ENCODE data around the gene CNPPD1. TPM values are rescaled to one million over a fixed set of nuclear protein-coding genes. Genes with fewer than 3 reads are reported as not detected.
A peak's percentile ranks its signal among the peaks of the same experiment; 100 is the strongest.

Gene CNPPD1
- total RNA-seq, 1 donor from 2014 or later = 32.2 TPM

DNA sequence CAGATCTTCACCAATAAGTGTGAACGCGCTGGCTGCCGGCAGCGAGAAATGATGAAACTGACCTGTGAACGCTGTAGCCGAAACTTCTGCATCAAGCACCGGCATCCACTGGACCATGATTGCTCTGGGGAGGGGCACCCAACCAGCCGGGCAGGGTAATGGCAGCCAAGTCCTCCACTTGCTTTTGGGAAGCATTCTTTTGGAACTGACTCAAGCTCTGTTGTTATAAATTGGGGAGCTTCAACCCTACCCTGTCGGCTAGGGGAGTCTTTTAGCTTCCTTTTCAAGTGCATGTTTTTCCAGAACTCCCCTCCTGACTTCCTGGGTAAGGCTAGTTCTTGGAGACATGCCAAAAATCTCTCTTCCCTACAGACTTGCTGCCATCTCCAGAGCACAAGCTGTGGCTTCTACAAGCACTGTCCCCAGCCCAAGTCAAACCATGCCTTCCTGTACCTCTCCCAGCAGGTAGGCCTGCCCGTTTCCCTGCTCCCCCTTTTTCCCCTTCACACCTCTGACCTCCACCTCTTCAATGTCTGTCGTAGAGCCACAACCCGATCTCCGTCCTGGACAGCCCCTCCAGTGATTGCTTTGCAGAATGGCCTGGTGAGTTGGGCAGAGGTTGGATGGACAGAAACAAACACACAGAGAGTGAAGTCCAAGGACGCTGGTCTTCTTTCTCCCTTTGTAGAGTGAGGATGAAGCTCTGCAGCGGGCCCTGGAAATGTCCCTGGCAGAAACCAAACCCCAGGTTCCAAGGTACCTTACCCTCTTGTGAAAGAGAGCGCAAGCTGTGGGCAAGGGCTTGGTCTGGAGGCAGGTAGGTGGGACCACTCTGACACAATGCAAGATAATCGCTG is 31.4 kb upstream of the CNPPD1 start:
- intact Hi-C loops (cut with DNase I) = no loop called here
- Histone ChIP-seq H3K4me1 (peaks cover 22% of the 10 kb centered on the region), H3K27me3 (no peaks in the 10 kb centered on the region), H3K27ac (peak overlapping the region; percentile 97), H3K4me3 (peak overlapping the region; percentile 63 to 79), H3K9me3 (no peaks in the 10 kb centered on the region), H3K36me3 (peaks cover 0 to 23% of the 10 kb centered on the region in 2 donors)
- peak in 1 of 2 donors; percentile 89 for DNase-seq (ENCODE audit: extremely low spot score in 2 of 2)
- TF ChIP-seq POLR2AphosphoS5 (IDR thresholded peaks at IDR 0.05; ENCODE audit: insufficient read depth in 1 of 2, low read depth in 1 of 2) (no peak), POLR2A (IDR thresholded peaks at IDR 0.05) (no peak), CTCF (IDR thresholded peaks at IDR 0.05) (no peak)

- no peaks in the 10 kb centered on the region for H3K27me3 ChIP-seq
- no peak for DNase-seq (ENCODE audit: extremely low spot score in 2 of 2)
- H3K4me3 ChIP-seq = peak overlapping the region; percentile 63 to 79
- H3K27ac ChIP-seq = peak overlapping the region; percentile 97
- H3K9me3 ChIP-seq = no peaks in the 10 kb centered on the region
- TF ChIP-seq POLR2AphosphoS5 (IDR thresholded peaks at IDR 0.05; ENCODE audit: insufficient read depth in 1 of 2, low read depth in 1 of 2) = no peak
- no peak for TF ChIP-seq CTCF (IDR thresholded peaks at IDR 0.05)
- no peak for TF ChIP-seq POLR2A (IDR thresholded peaks at IDR 0.05)
- intact Hi-C loops (cut with DNase I) = no loop called here
- H3K36me3 ChIP-seq = peaks cover 0 to 14% of the 10 kb centered on the region in 2 donors
- H3K4me1 ChIP-seq = peaks cover 22% of the 10 kb centered on the region
Observed at GRCh38 chr2:219207134-219207883, 30.6 kb upstream of the CNPPD1 start.

GRCh38 chr2:219206328-219207133 is 29.8 kb upstream of the CNPPD1 start, which contains the start of gene ZFAND2B:
Gene ZFAND2B (plus strand): TSS chr2:219206782. CDS start chr2:219206988, 206 bp downstream.
- peak within 1 kb of the TSS; percentile 63 to 79 for H3K4me3 ChIP-seq
- intact Hi-C loops (cut with DNase I) = no loop called here
- H3K4me1 ChIP-seq = peaks cover 22% of the 10 kb centered on the region
- no peaks in the 10 kb centered on the region for H3K27me3 ChIP-seq
- TF ChIP-seq CTCF (IDR thresholded peaks at IDR 0.05) (peak in 1 of 3 experiments; percentile 30), POLR2A (IDR thresholded peaks at IDR 0.05) (peak; percentile 96), POLR2AphosphoS5 (IDR thresholded peaks at IDR 0.05; ENCODE audit: insufficient read depth in 1 of 2, low read depth in 1 of 2) (peak; percentile 75 to 97)
- no peaks in the 10 kb centered on the region for H3K9me3 ChIP-seq
- DNase-seq (ENCODE audit: extremely low spot score in 2 of 2) = peak in 1 of 2 donors; percentile 95
- H3K36me3 ChIP-seq = peaks cover 0 to 13% of the 10 kb centered on the region in 2 donors
- peak within 1 kb of the TSS; percentile 97 for H3K27ac ChIP-seq

GRCh38 chr2:219205981-219206327 is 29.2 kb upstream of the CNPPD1 start:
- H3K36me3 ChIP-seq = peaks cover 0 to 13% of the 10 kb centered on the region in 2 donors
- no peak for DNase-seq (ENCODE audit: extremely low spot score in 2 of 2)
- H3K4me1 ChIP-seq = peaks cover 22% of the 10 kb centered on the region
- TF ChIP-seq POLR2AphosphoS5 (IDR thresholded peaks at IDR 0.05; ENCODE audit: insufficient read depth in 1 of 2, low read depth in 1 of 2) (no peak), POLR2A (IDR thresholded peaks at IDR 0.05) (no peak), CTCF (IDR thresholded peaks at IDR 0.05) (no peak)
- peak overlapping the region; percentile 97 for H3K27ac ChIP-seq
- intact Hi-C loops (cut with DNase I) = no loop called here
- H3K4me3 ChIP-seq = peak overlapping the region; percentile 63 to 79
- H3K9me3 ChIP-seq = no peaks in the 10 kb centered on the region
- no peaks in the 10 kb centered on the region for H3K27me3 ChIP-seq
